H1 (cell line): ENCODE measurements around the gene PLEKHA1. TPM values are rescaled to one million over a fixed set of nuclear protein-coding genes. Genes with fewer than 3 reads are reported as not detected.

ENCODE experiments used
- BCL11A ChIP-seq, 2 experiments: IDR thresholded peaks; one replicate each; pipeline ENCODE4 v1.6.1; 2011; ENCODE audit warnings: low read depth in 2 of 2, low read length in 2 of 2, mild to moderate bottlenecking in 2 of 2
- EZH2 ChIP-seq: fragments of 200-600 bp; sonication (generic); IDR thresholded peaks from 2 replicates; pipeline ENCODE4 v1.7.1; 2012; ENCODE audit warnings: low read depth, mild to moderate bottlenecking, moderate library complexity, low read length, inconsistent platforms; ENCODE audit not compliant: severe bottlenecking
- GTF2F1 ChIP-seq: IDR thresholded peaks from 2 replicates; pipeline ENCODE4 v1.6.1; 2012; ENCODE audit warnings: low read depth, low read length, improper control_type of control experiment, borderline replicate concordance
- JUND ChIP-seq: IDR thresholded peaks from 2 replicates; pipeline ENCODE4 v1.6.1; 2011; ENCODE audit warnings: mild to moderate bottlenecking, improper control_type of control experiment, low read length
- MAX ChIP-seq: IDR thresholded peaks from 2 replicates; pipeline ENCODE4 v1.6.1; 2012; ENCODE audit warnings: inconsistent platforms
- NRF1 ChIP-seq: IDR thresholded peaks from 2 replicates; pipeline ENCODE4 v1.6.1; 2011; ENCODE audit warnings: mild to moderate bottlenecking, low read depth, low read length, improper control_type of control experiment
- RAD21 ChIP-seq, 2 experiments: IDR thresholded peaks in 1 of 2; conservative IDR thresholded peaks in 1 of 2; 2 replicates each; pipeline ENCODE4 v1.6.1; 2011; ENCODE audit warnings: low read depth in 2 of 2, low read length in 2 of 2, improper control_type of control experiment in 1 of 2, inconsistent platforms in 1 of 2, mild to moderate bottlenecking in 1 of 2, moderate library complexity in 1 of 2
- SP4 ChIP-seq: IDR thresholded peaks from 2 replicates; pipeline ENCODE4 v1.6.1; 2012; ENCODE audit warnings: low read length, inconsistent platforms
- TAF1 ChIP-seq: IDR thresholded peaks from 2 replicates; pipeline ENCODE4 v1.6.1; 2011; ENCODE audit warnings: mild to moderate bottlenecking, low read depth, low read length
- USF2 ChIP-seq: IDR thresholded peaks from 2 replicates; pipeline ENCODE4 v1.6.1; 2011; ENCODE audit warnings: low read length, improper control_type of control experiment
- ZNF274 ChIP-seq: IDR thresholded peaks from 2 replicates; pipeline ENCODE4 v1.7.0; 2012; ENCODE audit warnings: low read length, borderline replicate concordance; ENCODE audit errors: extremely low read depth
- polyA plus RNA-seq, 7 experiments: library from polyadenylated mRNA; depleted of rRNA in 3 of 7; stranded (reverse) in 5 of 7; unstranded in 2 of 7; fragments of >200 nt in 5 of 7; fragments of 200-250 nt in 2 of 7; gene quantifications; 1 replicate in 5 of 7; 2 replicates in 1 of 7; 4 replicates in 1 of 7; pipeline versions ENCODE4 v1.2.1 to v1.2.3, GENCODE V29; 2011 to 2013; ENCODE audit warnings: missing spikeins in 2 of 7, mixed read lengths in 2 of 7
- total RNA-seq: library from RNA; stranded (reverse); fragmentation: NEBNext Ultra II Directional; extraction: Animal tissue kit (Norgen Biotek cat#: 25700); gene quantifications from 2 replicates; pipeline ENCODE4 v1.2.1, GENCODE V29; 2021

The PLEKHA1 gene
- total and polyA plus RNA-seq, 2 of the 8 experiments (the other 6 are each of a cell fraction or from before 2014, with no cell fraction given), result 15.6 to 39.7 TPM

GRCh38 chr10:122374237-122374858 lies at the start of gene PLEKHA1 (continued):
- TF ChIP-seq MAX, result no peak
- peak; percentile 36 for TF ChIP-seq NRF1
- no peak for TF ChIP-seq SP4
- TF ChIP-seq USF2, result no peak
- no peak for TF ChIP-seq GTF2F1
- no peak for TF ChIP-seq BCL11A (IDR thresholded peaks at IDR 0.05; ENCODE audit: low read depth in 2 of 2, low read length in 2 of 2)
- TF ChIP-seq RAD21 (IDR thresholded peaks at IDR 0.05 in 1 of 2, conservative IDR thresholded peaks at IDR 0.05 in 1 of 2; ENCODE audit: low read depth in 2 of 2, low read length in 2 of 2), result no peak
- no peak for TF ChIP-seq ZNF274
- TF ChIP-seq JUND, result no peak
- no peak for TF ChIP-seq EZH2
- peak; percentile 55; the same call in 1 of the 2 replicates for TF ChIP-seq TAF1
